Prostate gland (tissue), 2 donors: ENCODE data around the gene CDC16. TPM values are rescaled to one million over a fixed set of nuclear protein-coding genes. Genes with fewer than 3 reads are reported as not detected.
A peak's percentile ranks its signal among the peaks of the same experiment; 100 is the strongest.

Source experiments
- DNase-seq: peaks from one replicate; pipeline ENCODE4 v3.0.0-alpha.2; 2019; ENCODE audit warnings: low spot score
- H3K27ac ChIP-seq, 2 donors: fragments of 200-600 bp; sonication (generic); 2 replicates each; pipeline ENCODE4 v1.5.1; 2017 to 2019
- H3K27me3 ChIP-seq: fragments of 200-600 bp; sonication (generic); replicated peaks from 2 replicates; pipeline ENCODE4 v1.5.1; 2019; ENCODE audit not compliant: insufficient read depth
- H3K36me3 ChIP-seq, 2 donors: fragments of 200-600 bp; sonication (generic); 1 replicate in 1 of 2; 2 replicates in 1 of 2; pipeline versions ENCODE4 v1.5.1 to v1.8.1; 2017 to 2019
- H3K4me1 ChIP-seq: fragments of 200-600 bp; sonication (generic); replicated peaks from 2 replicates; pipeline ENCODE4 v1.5.1; 2019
- H3K4me3 ChIP-seq, 2 donors: fragments of 200-600 bp; sonication (generic); 2 replicates each; pipeline ENCODE4 v1.5.1; 2017 to 2019
- H3K9me3 ChIP-seq: fragments of 200-600 bp; sonication (generic); 2 replicates; pipeline ENCODE4 v1.5.1; 2017
- CTCF ChIP-seq, 4 experiments: fragments of 200-600 bp in 2 of 4; fragments of 450-650 bp in 2 of 4; sonication (generic) in 2 of 4; IDR thresholded peaks; 1 replicate in 3 of 4; 2 replicates in 1 of 4; pipeline ENCODE4 v1.5.1; 2016 to 2019; ENCODE audit warnings: antibody characterized with exemption in 4 of 4, mild to moderate bottlenecking in 2 of 4, moderate library complexity in 2 of 4
- POLR2A ChIP-seq: fragments of 450-650 bp; IDR thresholded peaks from one replicate; pipeline ENCODE4 v1.6.1; 2016; ENCODE audit warnings: antibody characterized with exemption, mild to moderate bottlenecking
- POLR2AphosphoS5 ChIP-seq: sonication (generic); formaldehyde crosslinking; IDR thresholded peaks from one replicate; pipeline ENCODE4 v1.6.1; 2017; ENCODE audit warnings: antibody characterized with exemption
- WGBS: methylation state at CpG from one replicate; pipeline ENCODE4 v1.1.5; 2018; 5-methylcytosine and 5-hydroxymethylcytosine counted together
- intact Hi-C: fragments of 100-400 bp; cut with DNase I; formaldehyde crosslinking; loops from one replicate; pipeline ENCODE4 v1.14.2; 2022
- total RNA-seq, 2 donors: library from RNA; depleted of rRNA; stranded (reverse); fragments of >200 nt; gene quantifications; one replicate each; pipeline ENCODE4 v1.1.0, GENCODE V29; 2016

The CDC16 gene
- total RNA-seq: 10 to 100 TPM; 37.7 to 75.0 TPM

GRCh38 chr13:114234645-114235421, at the start of gene CDC16:
Gene CDC16, plus strand, starts transcription at chr13:114234897. Its CDS starts 188 bp downstream, at chr13:114235085.
- peak within 1 kb of the TSS; percentile 80 to 82 for H3K27ac ChIP-seq
- H3K36me3 ChIP-seq: peaks cover 0 to 8% of the 10 kb centered on the region in 2 donors
- DNase-seq: peak; percentile 87
- no peaks in the 10 kb centered on the region for H3K4me1 ChIP-seq
- no peaks in the 10 kb centered on the region for H3K27me3 ChIP-seq
- under 1% methylated on average over 57 of the region's 76 CpGs for WGBS
- peak within 1 kb of the TSS; percentile 84 to 91 for H3K4me3 ChIP-seq
- TF ChIP-seq POLR2AphosphoS5: peak; percentile 65
- peak in 2 of 4 experiments; percentile 28 to 44 for TF ChIP-seq CTCF (IDR thresholded peaks at IDR 0.05)
- TF ChIP-seq POLR2A: peak; percentile 45
- no peaks in the 10 kb centered on the region for H3K9me3 ChIP-seq
- intact Hi-C loops: no loop called here

- H3K4me3 ChIP-seq: no peak overlapping the region
- H3K27me3 ChIP-seq: no peaks in the 10 kb centered on the region
- WGBS: 80% methylated on average over 11 of the region's 15 CpGs
- TF ChIP-seq POLR2AphosphoS5 (no peak), POLR2A (no peak), CTCF (IDR thresholded peaks at IDR 0.05) (no peak)
- H3K36me3 ChIP-seq: no peaks in the 10 kb centered on the region
- no peak overlapping the region for H3K27ac ChIP-seq
- intact Hi-C loops: no loop called here
- no peak for DNase-seq
- no peaks in the 10 kb centered on the region for H3K9me3 ChIP-seq
- no peaks in the 10 kb centered on the region for H3K4me1 ChIP-seq
Measured at GRCh38 chr13:114185182-114185971, 49.3 kb upstream of the CDC16 start.

GRCh38 chr13:114194853-114195252, 39.8 kb upstream of the CDC16 start:
- WGBS: 60% methylated on average over 5 of the region's 5 CpGs

GRCh38 chr13:114196629-114197028, 38.1 kb upstream of the CDC16 start:
- H3K27me3 ChIP-seq: peaks cover 3% of the 10 kb centered on the region
- 78% methylated on average over 5 of the region's 5 CpGs for WGBS
- H3K27ac ChIP-seq: no peak overlapping the region
- intact Hi-C loops: no loop called here
- no peaks in the 10 kb centered on the region for H3K9me3 ChIP-seq
- no peaks in the 10 kb centered on the region for H3K4me1 ChIP-seq
- DNase-seq: no peak
- no peak for TF ChIP-seq CTCF (IDR thresholded peaks at IDR 0.05)
- TF ChIP-seq POLR2A: no peak
- no peak for TF ChIP-seq POLR2AphosphoS5
- H3K4me3 ChIP-seq: no peak overlapping the region
- H3K36me3 ChIP-seq: no peaks in the 10 kb centered on the region

More at GRCh38 chr13:114194853-114195252, 39.8 kb upstream of the CDC16 start:
- Histone ChIP-seq H3K27me3 (peaks cover 3% of the 10 kb centered on the region), H3K4me3 (no peak overlapping the region), H3K9me3 (no peaks in the 10 kb centered on the region), H3K4me1 (no peaks in the 10 kb centered on the region), H3K36me3 (no peaks in the 10 kb centered on the region), H3K27ac (no peak overlapping the region)
- intact Hi-C loops: no loop called here
- DNase-seq: no peak
- TF ChIP-seq CTCF (IDR thresholded peaks at IDR 0.05): no peak
- no peak for TF ChIP-seq POLR2AphosphoS5
- no peak for TF ChIP-seq POLR2A
